Measurements from ENCODE around the gene PCDHB1. TPM values are rescaled to one million over a fixed set of nuclear protein-coding genes. Genes with fewer than 3 reads are reported as not detected.

The PCDHB1 gene
- total RNA-seq, 2 experiments from 2014 or later, result not detected

- no peaks in the 10 kb centered on the region for H3K36me3 ChIP-seq (ENCODE audit: insufficient read depth, low read length)
- no peak overlapping the region for H3K4me3 ChIP-seq (ENCODE audit: low read depth, low read length, poor library complexity, severe bottlenecking)
- BruUV-seq (replicated peaks), result no TSS peak
- intact Hi-C loops (cut with micrococcal nuclease; ENCODE audit: unreplicated experiment), result no loop called here
- no peak overlapping the region for H2AFZ ChIP-seq (ENCODE audit: low read length)
- no peaks in the 10 kb centered on the region for H3K9me2 ChIP-seq (ENCODE audit: insufficient read depth, low read length)
- no peaks in the 10 kb centered on the region for H3K4me1 ChIP-seq (ENCODE audit: insufficient read depth, low read length, poor library complexity, severe bottlenecking)
- no peak for DNase-seq (ENCODE audit: low spot score)
- CTCF ChIA-PET (ENCODE audit: unreplicated experiment), result no interaction called here
- no peaks in the 10 kb centered on the region for H4K20me1 ChIP-seq (ENCODE audit: insufficient read depth, low read length)
- H3K9me3 ChIP-seq (ENCODE audit: low read length), result no peaks in the 10 kb centered on the region
- TF ChIP-seq CTCF (conservative IDR thresholded peaks at IDR 0.05; ENCODE audit: low read length) (no peak), EZH2phosphoT487 (IDR thresholded peaks at IDR 0.05; ENCODE audit: borderline replicate concordance, low read depth, low read length) (no peak)
- H3K79me2 ChIP-seq (ENCODE audit: insufficient read depth, low read depth, low read length), result no peaks in the 10 kb centered on the region
- no peak overlapping the region for H3K27ac ChIP-seq (ENCODE audit: low read depth, low read length, poor library complexity, severe bottlenecking)
- POLR2A ChIA-PET, result no interaction called here
- no peak overlapping the region for H3K4me2 ChIP-seq (ENCODE audit: low read length)
Observed at GRCh38 chr5:141003791-141004611, 47.2 kb upstream of the PCDHB1 start.

- DNase-seq (ENCODE audit: low spot score), result no peak
- H3K4me2 ChIP-seq (ENCODE audit: low read length), result no peak overlapping the region
- CTCF ChIA-PET (ENCODE audit: unreplicated experiment), result no interaction called here
- no TSS peak for BruUV-seq (replicated peaks)
- H3K4me3 ChIP-seq (ENCODE audit: low read depth, low read length, poor library complexity, severe bottlenecking), result no peak overlapping the region
- no peak for TF ChIP-seq CTCF (conservative IDR thresholded peaks at IDR 0.05; ENCODE audit: low read length)
- no peaks in the 10 kb centered on the region for H3K36me3 ChIP-seq (ENCODE audit: insufficient read depth, low read length)
- no peak overlapping the region for H3K27ac ChIP-seq (ENCODE audit: low read depth, low read length, poor library complexity, severe bottlenecking)
- H4K20me1 ChIP-seq (ENCODE audit: insufficient read depth, low read length), result no peaks in the 10 kb centered on the region
- no peak overlapping the region for H2AFZ ChIP-seq (ENCODE audit: low read length)
- H3K9me3 ChIP-seq (ENCODE audit: low read length), result no peaks in the 10 kb centered on the region
- intact Hi-C loops (cut with micrococcal nuclease; ENCODE audit: unreplicated experiment), result no loop called here
- H3K9me2 ChIP-seq (ENCODE audit: insufficient read depth, low read length), result no peaks in the 10 kb centered on the region
- no peaks in the 10 kb centered on the region for H3K4me1 ChIP-seq (ENCODE audit: insufficient read depth, low read length, poor library complexity, severe bottlenecking)
- no peaks in the 10 kb centered on the region for H3K79me2 ChIP-seq (ENCODE audit: insufficient read depth, low read depth, low read length)
- POLR2A ChIA-PET, result no interaction called here
Observed at GRCh38 chr5:141007791-141008190, 43.4 kb upstream of the PCDHB1 start.

GRCh38 chr5:141010047-141010793, 41.0 kb upstream of the PCDHB1 start:
- Histone ChIP-seq H3K36me3 (ENCODE audit: insufficient read depth, low read length) (no peaks in the 10 kb centered on the region), H3K4me1 (ENCODE audit: insufficient read depth, low read length, poor library complexity, severe bottlenecking) (no peaks in the 10 kb centered on the region), H3K9me2 (ENCODE audit: insufficient read depth, low read length) (no peaks in the 10 kb centered on the region), H4K20me1 (ENCODE audit: insufficient read depth, low read length) (no peaks in the 10 kb centered on the region), H2AFZ (ENCODE audit: low read length) (no peak overlapping the region), H3K4me2 (ENCODE audit: low read length) (no peak overlapping the region), H3K9me3 (ENCODE audit: low read length) (no peaks in the 10 kb centered on the region), H3K79me2 (ENCODE audit: insufficient read depth, low read depth, low read length) (no peaks in the 10 kb centered on the region), H3K27ac (ENCODE audit: low read depth, low read length, poor library complexity, severe bottlenecking) (no peak overlapping the region), H3K4me3 (ENCODE audit: low read depth, low read length, poor library complexity, severe bottlenecking) (no peak overlapping the region)
- ChIA-PET CTCF (ENCODE audit: unreplicated experiment) (no interaction called here), POLR2A (no interaction called here)
- intact Hi-C loops (cut with micrococcal nuclease; ENCODE audit: unreplicated experiment), result no loop called here
- DNase-seq (ENCODE audit: low spot score), result no peak
- BruUV-seq (replicated peaks), result no TSS peak
- TF ChIP-seq EZH2phosphoT487 (IDR thresholded peaks at IDR 0.05; ENCODE audit: borderline replicate concordance, low read depth, low read length), result no peak
- no peak for TF ChIP-seq CTCF (conservative IDR thresholded peaks at IDR 0.05; ENCODE audit: low read length)

Data from OCI-LY7 (cell line).